IMR-90 (cell line): ENCODE measurements around the gene PPM1F. TPM values are rescaled to one million over a fixed set of nuclear protein-coding genes. Genes with fewer than 3 reads are reported as not detected.

ENCODE experiments used
- ATAC-seq: fragments of 200-7000 bp; cut with Tn5 transposase; 2 replicates; pipeline ENCODE4 v1.9.1; 2020; ENCODE audit warnings: low read depth, mild to moderate bottlenecking, moderate library complexity
- BruUV-seq: library from RNA; stranded (reverse); fragments of 400-500 nt; replicated peaks from 2 replicates; lab custom pipeline; 2021; lab: Mats Ljungman, UMichigan
- CTCF ChIA-PET: fragments of 300-600 bp; formaldehyde crosslinking; extraction: SDS; loops from one replicate; lab custom pipeline; 2021; ENCODE audit warnings: antibody characterized with exemption; lab: Yijun Ruan, JAX
- POLR2A ChIA-PET: fragments of 300-600 bp; sonication (Branson Sonifier 250); formaldehyde crosslinking; loops from one replicate; lab custom pipeline; 2022; ENCODE audit warnings: antibody characterized with exemption; ENCODE audit not compliant: unreplicated experiment; lab: Charles Lee
- DNase-seq: peaks from one replicate; pipeline ENCODE4 v3.0.0; 2013
- H2AFZ ChIP-seq: replicated peaks from 2 replicates; pipeline ENCODE3; 2013; ENCODE audit warnings: low read length, mild to moderate bottlenecking; ENCODE audit not compliant: poor library complexity
- H2AK5ac ChIP-seq: 2 replicates; pipeline ENCODE4 v1.6.1; 2013; ENCODE audit warnings: low read depth, low read length, inconsistent platforms
- H2AK9ac ChIP-seq: replicated peaks from 2 replicates; pipeline ENCODE3; 2013; ENCODE audit warnings: mild to moderate bottlenecking, low read depth, low read length, moderate library complexity; ENCODE audit not compliant: poor library complexity
- H2BK120ac ChIP-seq: 2 replicates; pipeline ENCODE4 v1.6.1; 2013; ENCODE audit warnings: low read depth, low read length, inconsistent platforms
- H2BK15ac ChIP-seq: 3 replicates; pipeline ENCODE4 v1.6.1; 2013; ENCODE audit warnings: low read depth, low read length, inconsistent platforms
- H2BK20ac ChIP-seq: 2 replicates; pipeline ENCODE4 v1.6.1; 2013; ENCODE audit warnings: low read depth, mild to moderate bottlenecking, inconsistent platforms, low read length, moderate library complexity
- H2BK5ac ChIP-seq: 2 replicates; pipeline ENCODE4 v1.6.1; 2013; ENCODE audit warnings: mild to moderate bottlenecking, low read depth, low read length, inconsistent platforms; ENCODE audit not compliant: poor library complexity, severe bottlenecking
- H3K14ac ChIP-seq: replicated peaks from 2 replicates; pipeline ENCODE4 v1.6.1; 2013; ENCODE audit warnings: low read depth, low read length, inconsistent platforms
- H3K18ac ChIP-seq: 2 replicates; pipeline ENCODE4 v1.6.1; 2013; ENCODE audit warnings: low read depth, low read length, control low read depth
- H3K23ac ChIP-seq: 2 replicates; pipeline ENCODE4 v1.6.1; 2013; ENCODE audit warnings: low read depth, low read length, inconsistent platforms
- H3K27ac ChIP-seq: 2 replicates; pipeline ENCODE4 v1.5.1; 2013; ENCODE audit warnings: mild to moderate bottlenecking, control low read depth, low read length; ENCODE audit not compliant: insufficient read depth
- H3K27me3 ChIP-seq: 2 replicates; pipeline ENCODE4 v1.6.1; 2013; ENCODE audit warnings: low read length; ENCODE audit not compliant: control insufficient read depth, insufficient read depth
- H3K36me3 ChIP-seq: 2 replicates; pipeline ENCODE4 v1.6.1; 2013; ENCODE audit warnings: low read length, mixed read lengths; ENCODE audit not compliant: control insufficient read depth, insufficient read depth
- H3K4ac ChIP-seq: 2 replicates; pipeline ENCODE4 v1.6.1; 2013; ENCODE audit warnings: low read depth, low read length, inconsistent platforms
- H3K4me1 ChIP-seq: 2 replicates; pipeline ENCODE4 v1.6.1; 2013; ENCODE audit warnings: low read length, mixed read lengths; ENCODE audit not compliant: control insufficient read depth, insufficient read depth
- H3K4me2 ChIP-seq: 2 replicates; pipeline ENCODE4 v1.6.1; 2013; ENCODE audit warnings: low read depth, mild to moderate bottlenecking, control low read depth, low read length, moderate library complexity
- H3K4me3 ChIP-seq: 2 replicates; pipeline ENCODE4 v1.5.1; 2013; ENCODE audit warnings: low read depth, mild to moderate bottlenecking, control low read depth, low read length, moderate library complexity; ENCODE audit not compliant: insufficient read depth
- H3K56ac ChIP-seq: 2 replicates; pipeline ENCODE4 v1.6.1; 2013; ENCODE audit warnings: low read length, inconsistent platforms; ENCODE audit not compliant: insufficient read depth; ENCODE audit errors: extremely low read depth
- H3K79me1 ChIP-seq, 2 experiments: 2 replicates each; pipeline ENCODE4 v1.6.1; 2013; ENCODE audit warnings: low read length in 2 of 2, inconsistent platforms in 1 of 2, low read depth in 1 of 2
- H3K9ac ChIP-seq: 2 replicates; pipeline ENCODE4 v1.6.1; 2013; ENCODE audit warnings: low read depth, low read length, control low read depth
- H3K9me1 ChIP-seq: 2 replicates; pipeline ENCODE4 v1.6.1; 2013; ENCODE audit warnings: low read length, inconsistent platforms; ENCODE audit not compliant: insufficient read depth
- H3K9me3 ChIP-seq: 2 replicates; pipeline ENCODE4 v1.6.1; 2013; ENCODE audit warnings: low read length; ENCODE audit not compliant: control insufficient read depth, insufficient read depth
- H4K20me1 ChIP-seq: 2 replicates; pipeline ENCODE4 v1.6.1; 2013; ENCODE audit warnings: low read length, inconsistent platforms; ENCODE audit not compliant: insufficient read depth
- H4K5ac ChIP-seq: 2 replicates; pipeline ENCODE4 v1.6.1; 2013; ENCODE audit warnings: mild to moderate bottlenecking, low read depth, low read length, control low read depth
- H4K8ac ChIP-seq, 2 experiments: 2 replicates each; pipeline ENCODE4 v1.6.1; 2013; ENCODE audit warnings: low read depth in 2 of 2, low read length in 2 of 2, control low read depth in 1 of 2, inconsistent platforms in 1 of 2
- H4K91ac ChIP-seq: 2 replicates; pipeline ENCODE4 v1.6.1; 2013; ENCODE audit warnings: low read depth, low read length, inconsistent platforms; ENCODE audit not compliant: insufficient read depth
- CEBPB ChIP-seq: IDR thresholded peaks from 2 replicates; pipeline ENCODE4 v1.6.1; 2012; ENCODE audit warnings: low read depth, low read length, improper control_type of control experiment
- CHD1 ChIP-seq: IDR thresholded peaks from 2 replicates; pipeline ENCODE4 v1.6.1; 2012; ENCODE audit warnings: low read depth, low read length, improper control_type of control experiment
- FOS ChIP-seq: fragments of 150-350 bp; IDR thresholded peaks from 2 replicates; pipeline ENCODE4 v1.6.1; 2016; ENCODE audit warnings: low read depth, low read length
- MAFK ChIP-seq: IDR thresholded peaks from 2 replicates; pipeline ENCODE4 v1.6.1; 2012; ENCODE audit warnings: low read depth, low read length, improper control_type of control experiment
- MXI1 ChIP-seq: IDR thresholded peaks from 2 replicates; pipeline ENCODE4 v1.6.1; 2012; ENCODE audit warnings: low read depth, mild to moderate bottlenecking, low read length, moderate library complexity, borderline replicate concordance
- NFE2L2 ChIP-seq: fragments of 150-350 bp; IDR thresholded peaks from 2 replicates; pipeline ENCODE4 v1.6.1; 2016; ENCODE audit warnings: low read depth, mild to moderate bottlenecking, low read length
- POLR2A ChIP-seq: IDR thresholded peaks from 2 replicates; pipeline ENCODE4 v1.6.1; 2012; ENCODE audit warnings: mild to moderate bottlenecking, low read depth, low read length
- RAD21 ChIP-seq: IDR thresholded peaks from 2 replicates; pipeline ENCODE4 v1.6.1; 2012; ENCODE audit warnings: low read length, improper control_type of control experiment
- RFX5 ChIP-seq: IDR thresholded peaks from 2 replicates; pipeline ENCODE4 v1.8.0; 2012; ENCODE audit warnings: low read depth, mild to moderate bottlenecking, low read length, moderate library complexity
- SMC3 ChIP-seq: fragments of 150-350 bp; IDR thresholded peaks from 2 replicates; pipeline ENCODE4 v1.6.1; 2016; ENCODE audit warnings: low read depth, mild to moderate bottlenecking, antibody characterized with exemption, low read length, moderate library complexity
- WGBS, 2 experiments: methylation state at CpG; one replicate each; pipeline versions ENCODE4 v1.1.5 to v1.1.7; 2013; ENCODE audit warnings: missing lambda C conversion rate in 2 of 2; ENCODE audit not compliant: insufficient read length in 1 of 2; ENCODE audit errors: extremely low coverage in 2 of 2; 5-methylcytosine and 5-hydroxymethylcytosine counted together
- dilution Hi-C: fragments of 300-500 bp; cut with HindIII; formaldehyde crosslinking; loops from one replicate; pipeline ENCODE4 v1.14.3; 2018; ENCODE audit warnings: low sequenced_read_pairs; ENCODE audit not compliant: unreplicated experiment
- in situ Hi-C: fragments of 300-500 bp; cut with MboI; formaldehyde crosslinking; loops from 3 replicates; pipeline ENCODE4 v1.14.3; 2019; ENCODE audit warnings: low sequenced_read_pairs, inconsistent platforms, mixed read lengths
- intact Hi-C: fragments of 100-400 bp; cut with micrococcal nuclease; formaldehyde crosslinking; loops from 2 replicates; pipeline ENCODE4 v1.10.0; 2022
- polyA plus RNA-seq, 3 experiments: library from polyadenylated mRNA; depleted of rRNA; stranded (reverse); fragments of >200 nt; gene quantifications; 2 replicates each; pipeline ENCODE4 v1.2.3, GENCODE V29; 2012; ENCODE audit warnings: low replicate concordance in 1 of 3
- total RNA-seq: library from RNA; depleted of rRNA; stranded (reverse); fragments of >200 nt; gene quantifications from 2 replicates; pipeline ENCODE4 v1.2.3, GENCODE V29; 2012

Gene PPM1F
- total and polyA plus RNA-seq, 2 of the 4 experiments (the other 2 are of a cell fraction) = 20.8 to 30.3 TPM

DNA sequence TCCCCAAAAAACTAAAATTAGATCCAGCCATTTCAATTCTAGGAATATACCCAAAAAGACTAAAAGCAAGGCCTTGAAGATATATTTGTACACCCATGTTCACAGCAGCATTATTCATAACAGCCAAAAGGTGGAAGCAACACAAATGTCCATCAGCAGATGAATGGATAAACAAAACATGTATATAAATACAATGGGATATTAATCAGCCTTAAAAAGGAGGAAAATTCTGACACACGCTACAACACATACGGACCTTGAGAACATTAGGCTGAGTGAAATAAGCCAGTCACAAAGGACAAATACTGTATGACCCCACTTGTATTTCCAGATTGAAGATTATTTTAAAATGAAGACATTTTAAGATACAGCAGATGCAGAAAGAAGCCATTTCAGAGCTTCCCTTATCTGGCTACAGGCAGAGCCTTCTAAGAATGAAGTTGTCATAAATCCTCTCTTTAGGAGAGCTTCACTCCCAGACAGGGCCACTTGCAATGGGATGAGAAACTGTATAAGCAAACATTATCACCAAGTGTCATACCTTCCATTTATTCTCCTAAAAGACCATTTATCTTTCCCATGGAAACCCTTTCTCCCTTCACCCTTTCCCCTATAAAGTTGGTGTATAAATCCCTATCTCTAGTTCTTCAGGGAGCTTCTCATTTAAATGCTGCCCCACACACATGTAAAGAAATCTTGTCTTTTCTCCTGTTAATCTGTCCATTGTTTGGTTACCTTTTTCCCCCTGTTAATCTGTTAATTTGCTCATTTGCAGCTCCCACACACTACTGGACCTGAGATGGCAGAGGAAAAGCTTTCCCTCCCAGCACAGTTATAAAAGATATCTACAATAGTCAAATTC, 49.2 kb upstream of the PPM1F start:
- Histone ChIP-seq H3K36me3 (no peaks in the 10 kb centered on the region), H3K4me2 (no peak overlapping the region), H3K79me1 (no peaks in the 10 kb centered on the region), H3K4me1 (no peaks in the 10 kb centered on the region), H3K4me3 (no peak overlapping the region), H4K8ac (no peak overlapping the region), H2BK5ac (no peak overlapping the region), H4K5ac (no peak overlapping the region), H3K56ac (no peak overlapping the region), H2AFZ (no peak overlapping the region), H3K27me3 (peaks cover 22% of the 10 kb centered on the region), H3K14ac (no peak overlapping the region), H2AK9ac (no peak overlapping the region), H2AK5ac (no peak overlapping the region), H2BK20ac (no peak overlapping the region), H3K18ac (no peak overlapping the region), H3K9ac (no peak overlapping the region), H2BK15ac (no peak overlapping the region), H2BK120ac (no peak overlapping the region), H3K27ac (no peak overlapping the region), H4K20me1 (no peaks in the 10 kb centered on the region), H4K91ac (no peak overlapping the region), H3K23ac (no peak overlapping the region), H3K4ac (no peak overlapping the region), H3K9me1 (no peaks in the 10 kb centered on the region), H3K9me3 (no peaks in the 10 kb centered on the region)
- dilution Hi-C loops = no loop called here
- DNase-seq (no peak), ATAC-seq (no peak)
- CTCF ChIA-PET = interaction anchor here (0.9 kb wide), 1 partner anchor 109 kb away, joined by 3 read pairs; no protein-coding TSS in a partner anchor
- intact Hi-C loops = no loop called here
- POLR2A ChIA-PET = no interaction called here
- TF ChIP-seq RFX5 = no peak
- no peak for TF ChIP-seq RAD21
- TF ChIP-seq FOS = no peak
- no peak for TF ChIP-seq CEBPB
- TF ChIP-seq POLR2A = no peak
- no peak for TF ChIP-seq NFE2L2
- TF ChIP-seq SMC3 = no peak
- TF ChIP-seq MXI1 = no peak
- TF ChIP-seq CHD1 = no peak
- no peak for TF ChIP-seq MAFK
- in situ Hi-C loops = no loop called here
- WGBS, 2 experiments = no CpG with 5 or more reads among the region's 2 CpGs
- no TSS peak for BruUV-seq
